ENCODE results near the gene CYP3A7.

DNA sequence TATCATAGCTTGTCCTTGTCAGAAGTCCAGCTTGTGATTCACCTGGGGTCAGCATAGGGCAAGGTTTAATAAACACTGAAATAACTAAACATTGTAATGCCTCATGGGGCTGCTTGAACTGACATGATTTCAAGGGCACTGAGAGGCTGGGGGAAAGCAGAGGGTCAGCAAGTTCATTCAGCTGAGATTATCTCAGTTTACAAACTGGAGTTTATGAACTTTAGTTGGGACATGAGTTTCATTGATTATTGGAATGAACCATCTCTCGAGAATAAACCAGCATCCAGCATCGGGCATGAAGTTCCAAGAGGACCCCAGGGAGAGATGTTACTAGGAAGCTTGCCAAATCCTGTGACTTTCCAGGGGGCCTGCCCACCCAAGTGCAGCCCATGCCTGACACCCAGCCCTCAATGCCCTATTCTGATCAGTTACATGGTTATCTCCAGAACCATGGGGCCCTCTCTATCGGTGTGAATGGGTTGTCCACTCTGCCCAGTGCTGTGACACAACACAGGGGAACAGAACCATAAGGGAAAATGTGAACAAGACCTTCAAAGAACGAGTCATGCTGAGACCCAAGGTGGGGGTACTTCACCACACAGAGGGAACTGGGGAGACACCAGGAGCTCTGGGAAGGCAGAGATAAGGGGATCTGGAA lies 7.9 kb upstream of the CYP3A7 start:
- TF ChIP-seq, protein P1, sequence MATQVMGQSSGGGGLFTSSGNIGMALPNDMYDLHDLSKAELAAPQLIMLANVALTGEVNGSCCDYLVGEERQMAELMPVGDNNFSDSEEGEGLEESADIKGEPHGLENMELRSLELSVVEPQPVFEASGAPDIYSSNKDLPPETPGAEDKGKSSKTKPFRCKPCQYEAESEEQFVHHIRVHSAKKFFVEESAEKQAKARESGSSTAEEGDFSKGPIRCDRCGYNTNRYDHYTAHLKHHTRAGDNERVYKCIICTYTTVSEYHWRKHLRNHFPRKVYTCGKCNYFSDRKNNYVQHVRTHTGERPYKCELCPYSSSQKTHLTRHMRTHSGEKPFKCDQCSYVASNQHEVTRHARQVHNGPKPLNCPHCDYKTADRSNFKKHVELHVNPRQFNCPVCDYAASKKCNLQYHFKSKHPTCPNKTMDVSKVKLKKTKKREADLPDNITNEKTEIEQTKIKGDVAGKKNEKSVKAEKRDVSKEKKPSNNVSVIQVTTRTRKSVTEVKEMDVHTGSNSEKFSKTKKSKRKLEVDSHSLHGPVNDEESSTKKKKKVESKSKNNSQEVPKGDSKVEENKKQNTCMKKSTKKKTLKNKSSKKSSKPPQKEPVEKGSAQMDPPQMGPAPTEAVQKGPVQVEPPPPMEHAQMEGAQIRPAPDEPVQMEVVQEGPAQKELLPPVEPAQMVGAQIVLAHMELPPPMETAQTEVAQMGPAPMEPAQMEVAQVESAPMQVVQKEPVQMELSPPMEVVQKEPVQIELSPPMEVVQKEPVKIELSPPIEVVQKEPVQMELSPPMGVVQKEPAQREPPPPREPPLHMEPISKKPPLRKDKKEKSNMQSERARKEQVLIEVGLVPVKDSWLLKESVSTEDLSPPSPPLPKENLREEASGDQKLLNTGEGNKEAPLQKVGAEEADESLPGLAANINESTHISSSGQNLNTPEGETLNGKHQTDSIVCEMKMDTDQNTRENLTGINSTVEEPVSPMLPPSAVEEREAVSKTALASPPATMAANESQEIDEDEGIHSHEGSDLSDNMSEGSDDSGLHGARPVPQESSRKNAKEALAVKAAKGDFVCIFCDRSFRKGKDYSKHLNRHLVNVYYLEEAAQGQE (IDR thresholded peaks at IDR 0.05; ENCODE audit: insufficient read depth in 1 of 2, low read depth in 2 of 2, low read length in 1 of 2), result no peak
- TF ChIP-seq CTCF (IDR thresholded peaks at IDR 0.05), result no peak

All from Panc1 (cell line).